Esophagus muscularis mucosa (tissue), 4 donors: ENCODE measurements around the gene IL36B. TPM values are rescaled to one million over a fixed set of nuclear protein-coding genes. Genes with fewer than 3 reads are reported as not detected.

Source experiments
- DNase-seq: peaks from one replicate; pipeline ENCODE4 v3.0.0-alpha.2; 2017; ENCODE audit errors: extremely low spot score
- H3K27ac ChIP-seq, 4 donors: fragments of 200-600 bp; sonication (generic); replicated peaks in 1 of 4; 1 replicate in 3 of 4; 2 replicates in 1 of 4; pipeline ENCODE4 v1.5.1; 2016 to 2019; ENCODE audit warnings: mild to moderate bottlenecking in 1 of 4
- H3K27me3 ChIP-seq, 4 donors: fragments of 200-600 bp; sonication (generic); one replicate each; pipeline versions ENCODE4 v1.5.1 to v1.6.0; 2016 to 2019
- H3K36me3 ChIP-seq, 4 donors: fragments of 200-600 bp; sonication (generic); one replicate each; pipeline ENCODE4 v1.5.1; 2016 to 2019
- H3K4me1 ChIP-seq, 4 donors: fragments of 200-600 bp; sonication (generic); one replicate each; pipeline ENCODE4 v1.5.1; 2016 to 2019
- H3K4me3 ChIP-seq, 4 donors: fragments of 200-600 bp; sonication (generic); 1 replicate in 2 of 4; 2 replicates in 2 of 4; pipeline ENCODE4 v1.5.1; 2016 to 2019; ENCODE audit warnings: mild to moderate bottlenecking in 4 of 4, moderate library complexity in 1 of 4
- H3K9me3 ChIP-seq, 4 donors: fragments of 200-600 bp; sonication (generic); 1 replicate in 3 of 4; 2 replicates in 1 of 4; pipeline ENCODE4 v1.5.1; 2016 to 2019
- EP300 ChIP-seq: sonication (generic); formaldehyde crosslinking; IDR thresholded peaks from one replicate; pipeline ENCODE4 v1.6.1; 2017; ENCODE audit warnings: antibody characterized with exemption
- POLR2A ChIP-seq: fragments of 450-650 bp; IDR thresholded peaks from one replicate; pipeline ENCODE4 v1.6.1; 2017; ENCODE audit warnings: antibody characterized with exemption, moderate library complexity, mild to moderate bottlenecking, low read depth
- POLR2AphosphoS5 ChIP-seq, 2 donors: sonication (generic); formaldehyde crosslinking; IDR thresholded peaks; one replicate each; pipeline ENCODE4 v1.6.1; 2017; ENCODE audit warnings: antibody characterized with exemption in 2 of 2
- WGBS: methylation state at CpG from one replicate; pipeline ENCODE4 v1.1.5; 2018; 5-methylcytosine and 5-hydroxymethylcytosine counted together
- intact Hi-C: fragments of 100-400 bp; cut with DNase I; formaldehyde crosslinking; loops from one replicate; pipeline ENCODE4 v1.15.1; 2023
- total RNA-seq, 4 donors: library from RNA; depleted of rRNA; stranded (reverse); fragments of >200 nt; gene quantifications; one replicate each; pipeline versions ENCODE4 v1.1.0 to v1.2.1, GENCODE V29; 2016
- TF ChIP-seq, protein P1 (sequence below), 3 experiments: fragments of 200-600 bp in 2 of 3; fragments of 450-650 bp in 1 of 3; sonication (generic) in 2 of 3; IDR thresholded peaks; one replicate each; pipeline ENCODE4 v1.5.1; 2017 to 2019; ENCODE audit warnings: antibody characterized with exemption in 3 of 3, mild to moderate bottlenecking in 2 of 3, moderate library complexity in 1 of 3

The IL36B gene
- total RNA-seq, 4 donors from 2014 or later: not detected

DNA sequence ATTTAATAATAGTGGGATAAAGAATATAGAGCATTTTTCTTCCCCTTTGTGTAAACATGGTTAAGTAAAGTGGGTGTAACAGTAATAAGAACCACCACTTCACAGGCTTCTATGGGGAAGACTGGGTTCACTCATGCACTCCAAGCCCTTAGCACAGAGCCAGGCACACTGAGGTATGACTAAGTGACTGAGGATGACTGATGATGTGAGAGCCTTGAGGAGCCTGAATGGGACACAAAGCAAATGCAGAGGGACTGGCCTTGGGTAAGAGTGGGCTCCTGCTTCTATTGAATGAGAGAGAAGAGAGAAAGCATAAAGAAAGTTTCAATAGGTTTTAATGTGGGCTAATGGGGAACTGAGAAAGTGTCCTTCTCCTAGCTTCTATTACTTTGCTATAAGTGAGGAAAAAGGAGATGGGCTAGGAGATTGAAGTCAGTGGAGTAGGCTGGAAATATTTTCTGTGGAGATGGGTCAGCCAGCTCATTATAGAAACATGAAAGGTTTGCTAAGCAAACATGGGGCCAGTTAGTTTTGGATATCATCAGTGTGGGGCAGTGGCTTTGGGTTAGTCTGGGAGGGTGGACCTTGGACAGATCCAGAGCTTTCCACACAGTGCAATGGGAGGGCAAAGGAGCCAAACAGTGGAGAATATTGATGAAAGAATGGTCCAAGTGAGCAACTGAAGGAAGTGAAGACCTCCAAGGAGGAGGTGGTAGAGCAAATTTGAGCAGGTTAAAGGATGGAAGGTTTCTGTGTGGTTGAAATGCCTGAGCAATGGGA is 35.7 kb upstream of the IL36B start:
- intact Hi-C loops: no loop called here
- peak; percentile 29 for DNase-seq
- no peak overlapping the region for H3K27ac ChIP-seq
- peaks cover 0 to 7% (median 0%) of the 10 kb centered on the region in 4 donors for H3K9me3 ChIP-seq
- H3K4me3 ChIP-seq: no peak overlapping the region
- H3K27me3 ChIP-seq: peaks cover 0 to 14% (median 0%) of the 10 kb centered on the region in 4 donors
- TF ChIP-seq POLR2A (no peak), EP300 (no peak), POLR2AphosphoS5 (IDR thresholded peaks at IDR 0.05) (no peak)
- TF ChIP-seq, protein P1, sequence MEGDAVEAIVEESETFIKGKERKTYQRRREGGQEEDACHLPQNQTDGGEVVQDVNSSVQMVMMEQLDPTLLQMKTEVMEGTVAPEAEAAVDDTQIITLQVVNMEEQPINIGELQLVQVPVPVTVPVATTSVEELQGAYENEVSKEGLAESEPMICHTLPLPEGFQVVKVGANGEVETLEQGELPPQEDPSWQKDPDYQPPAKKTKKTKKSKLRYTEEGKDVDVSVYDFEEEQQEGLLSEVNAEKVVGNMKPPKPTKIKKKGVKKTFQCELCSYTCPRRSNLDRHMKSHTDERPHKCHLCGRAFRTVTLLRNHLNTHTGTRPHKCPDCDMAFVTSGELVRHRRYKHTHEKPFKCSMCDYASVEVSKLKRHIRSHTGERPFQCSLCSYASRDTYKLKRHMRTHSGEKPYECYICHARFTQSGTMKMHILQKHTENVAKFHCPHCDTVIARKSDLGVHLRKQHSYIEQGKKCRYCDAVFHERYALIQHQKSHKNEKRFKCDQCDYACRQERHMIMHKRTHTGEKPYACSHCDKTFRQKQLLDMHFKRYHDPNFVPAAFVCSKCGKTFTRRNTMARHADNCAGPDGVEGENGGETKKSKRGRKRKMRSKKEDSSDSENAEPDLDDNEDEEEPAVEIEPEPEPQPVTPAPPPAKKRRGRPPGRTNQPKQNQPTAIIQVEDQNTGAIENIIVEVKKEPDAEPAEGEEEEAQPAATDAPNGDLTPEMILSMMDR (IDR thresholded peaks at IDR 0.05): no peak
- no peaks in the 10 kb centered on the region for H3K4me1 ChIP-seq
- no peaks in the 10 kb centered on the region for H3K36me3 ChIP-seq

DNA sequence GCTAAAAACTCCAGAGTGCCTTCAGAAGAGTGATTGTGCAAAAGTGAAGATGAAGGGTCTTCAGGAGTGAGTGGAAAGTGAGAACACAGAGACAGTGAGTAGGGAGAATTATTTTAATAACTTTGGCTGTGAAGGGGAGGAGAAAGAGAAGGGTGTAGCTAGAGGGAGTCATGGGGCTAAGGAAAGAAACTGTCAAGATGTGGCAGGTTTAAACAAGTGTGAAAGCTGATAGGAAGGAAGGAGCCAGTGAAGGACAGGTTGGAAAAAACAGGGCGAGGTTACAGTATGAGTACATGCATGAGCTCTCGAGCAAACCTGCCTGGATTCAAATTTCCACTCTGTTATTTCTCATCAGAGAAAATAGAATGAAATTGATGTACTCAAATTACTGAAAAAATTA is 32.9 kb upstream of the IL36B start:
- Histone ChIP-seq H3K9me3 (peaks cover 0 to 7% (median 0%) of the 10 kb centered on the region in 4 donors), H3K4me3 (no peak overlapping the region), H3K27ac (no peak overlapping the region), H3K36me3 (no peaks in the 10 kb centered on the region), H3K4me1 (no peaks in the 10 kb centered on the region), H3K27me3 (peaks cover 0 to 22% (median 0%) of the 10 kb centered on the region in 4 donors)
- intact Hi-C loops: no loop called here
- TF ChIP-seq, protein P1 (IDR thresholded peaks at IDR 0.05): no peak
- no peak for TF ChIP-seq POLR2AphosphoS5 (IDR thresholded peaks at IDR 0.05)
- TF ChIP-seq POLR2A: no peak
- TF ChIP-seq EP300: no peak
- DNase-seq: no peak
- 77% methylated on average over 2 of the region's 2 CpGs for WGBS

- no peak overlapping the region for H3K4me3 ChIP-seq
- DNase-seq: peak; percentile 24
- intact Hi-C loops: no loop called here
- H3K36me3 ChIP-seq: no peaks in the 10 kb centered on the region
- WGBS: 70% methylated on average over 5 of the region's 5 CpGs
- no peaks in the 10 kb centered on the region for H3K4me1 ChIP-seq
- H3K27me3 ChIP-seq: peaks cover 0 to 22% (median 0%) of the 10 kb centered on the region in 4 donors
- peaks cover 0 to 7% (median 0%) of the 10 kb centered on the region in 4 donors for H3K9me3 ChIP-seq
- TF ChIP-seq POLR2AphosphoS5 (IDR thresholded peaks at IDR 0.05) (no peak), POLR2A (no peak), EP300 (no peak)
- TF ChIP-seq, protein P1 (IDR thresholded peaks at IDR 0.05): no peak
- H3K27ac ChIP-seq: no peak overlapping the region
Observed at GRCh38 chr2:113084249-113085000, 31.8 kb upstream of the IL36B start.

- 57% methylated on average over 8 of the region's 8 CpGs for WGBS
Observed at GRCh38 chr2:113083296-113083695, 30.6 kb upstream of the IL36B start.

More at GRCh38 chr2:113083296-113083695, 30.6 kb upstream of the IL36B start:
- no peaks in the 10 kb centered on the region for H3K4me1 ChIP-seq
- H3K27me3 ChIP-seq: peaks cover 0 to 18% (median 0%) of the 10 kb centered on the region in 4 donors
- intact Hi-C loops: no loop called here
- TF ChIP-seq POLR2A (no peak), EP300 (no peak), POLR2AphosphoS5 (IDR thresholded peaks at IDR 0.05) (no peak)
- TF ChIP-seq, protein P1 (IDR thresholded peaks at IDR 0.05): no peak
- no peaks in the 10 kb centered on the region for H3K36me3 ChIP-seq
- no peak for DNase-seq
- H3K27ac ChIP-seq: no peak overlapping the region
- H3K4me3 ChIP-seq: no peak overlapping the region
- peaks cover 0 to 7% (median 0%) of the 10 kb centered on the region in 4 donors for H3K9me3 ChIP-seq
